Measurements from ENCODE around the gene RTF2.
"Not testable (repeated sequence)": the region's sequence is repeated elsewhere in the genome, so short reads cannot be mapped to it uniquely, and the experiment has no call there.

The RTF2 gene

GRCh38 chr20:56527521-56527920, 59.1 kb downstream of the RTF2 start:
- Mint-ChIP-seq H3K4me3 (no peak overlapping the region), H3K4me1 (ENCODE audit: low read depth) (peaks cover 10% of the 10 kb centered on the region), H3K36me3 (peaks cover 2% of the 10 kb centered on the region), H3K27me3 (no peaks in the 10 kb centered on the region), H3K27ac (no peak overlapping the region), H3K9me3 (ENCODE audit: low read depth) (no peaks in the 10 kb centered on the region)

DNA sequence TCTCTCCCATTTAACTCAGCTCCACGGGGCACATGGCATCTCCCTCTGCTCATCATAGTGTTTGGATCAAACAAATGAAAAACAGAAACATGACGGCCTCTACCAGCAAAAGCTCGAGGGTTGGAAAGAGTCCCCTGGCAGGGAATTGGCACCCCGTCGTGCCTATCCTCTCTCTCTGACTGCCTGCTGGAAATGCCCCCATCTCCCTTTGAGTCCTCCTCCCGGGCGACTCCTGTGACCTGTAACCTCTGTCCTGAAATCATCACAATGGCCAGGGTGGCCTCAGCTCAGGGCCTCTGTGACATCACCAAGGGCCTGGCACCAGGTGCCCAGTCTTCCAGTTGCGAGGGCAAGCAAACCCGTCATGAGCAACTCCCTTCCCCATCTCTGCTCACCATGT, 64.5 kb downstream of the RTF2 start, which contains the start of gene FAM209B:
TSS of gene FAM209B (plus strand) at position 301 of the 400 bp plus-strand sequence. CDS start at position 397, 96 bp downstream.
- not testable (repeated sequence) for H3K9me3 Mint-ChIP-seq (ENCODE audit: low read depth); H3K27ac Mint-ChIP-seq; H3K4me1 Mint-ChIP-seq (ENCODE audit: low read depth); H3K4me3 Mint-ChIP-seq; H3K27me3 Mint-ChIP-seq; H3K36me3 Mint-ChIP-seq

- H3K36me3 Mint-ChIP-seq = peaks cover 3% of the 10 kb centered on the region
- no peaks in the 10 kb centered on the region for H3K27me3 Mint-ChIP-seq
- H3K4me3 Mint-ChIP-seq = no peak overlapping the region
- H3K9me3 Mint-ChIP-seq (ENCODE audit: low read depth) = no peaks in the 10 kb centered on the region
- no peaks in the 10 kb centered on the region for H3K4me1 Mint-ChIP-seq (ENCODE audit: low read depth)
- H3K27ac Mint-ChIP-seq = no peak overlapping the region
Measured at GRCh38 chr20:56537997-56538396, 69.6 kb downstream of the RTF2 start.

- no peak overlapping the region for H3K27ac Mint-ChIP-seq
- no peaks in the 10 kb centered on the region for H3K27me3 Mint-ChIP-seq
- no peaks in the 10 kb centered on the region for H3K9me3 Mint-ChIP-seq (ENCODE audit: low read depth)
- no peak overlapping the region for H3K4me3 Mint-ChIP-seq
- H3K4me1 Mint-ChIP-seq (ENCODE audit: low read depth) = no peaks in the 10 kb centered on the region
- peaks cover 3% of the 10 kb centered on the region for H3K36me3 Mint-ChIP-seq
Measured at GRCh38 chr20:56540415-56540814, 72.0 kb downstream of the RTF2 start.

GRCh38 chr20:56542489-56543030, 74.1 kb downstream of the RTF2 start:
- H3K27ac Mint-ChIP-seq = no peak overlapping the region
- H3K4me3 Mint-ChIP-seq = no peak overlapping the region

DNA sequence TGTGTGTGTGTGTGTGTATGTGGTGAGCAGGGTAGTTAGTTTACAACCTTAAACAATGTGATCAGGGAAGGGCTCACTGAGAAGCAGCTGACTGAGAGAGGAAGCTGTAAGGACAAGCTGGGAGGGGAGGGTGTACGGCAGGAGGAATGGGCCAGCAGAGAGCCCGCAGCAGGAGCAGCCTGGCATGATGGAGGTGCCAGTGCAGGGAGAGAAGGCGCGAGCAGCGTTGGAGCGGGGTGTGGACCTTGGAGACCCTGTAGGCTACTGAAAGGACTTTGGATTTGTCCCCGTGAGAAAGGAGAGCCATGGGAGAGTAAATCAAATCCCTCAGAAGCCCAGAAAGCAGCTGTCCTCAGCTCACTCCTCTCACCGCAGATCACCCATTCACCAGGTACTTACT, 83.1 kb downstream of the RTF2 start:
- H3K4me1 Mint-ChIP-seq (ENCODE audit: low read depth) = peaks cover 5% of the 10 kb centered on the region
- H3K27me3 Mint-ChIP-seq = no peaks in the 10 kb centered on the region

More at GRCh38 chr20:56542489-56543030, 74.1 kb downstream of the RTF2 start:
- no peaks in the 10 kb centered on the region for H3K4me1 Mint-ChIP-seq (ENCODE audit: low read depth)
- no peaks in the 10 kb centered on the region for H3K27me3 Mint-ChIP-seq
- no peaks in the 10 kb centered on the region for H3K9me3 Mint-ChIP-seq (ENCODE audit: low read depth)
- H3K36me3 Mint-ChIP-seq = no peaks in the 10 kb centered on the region

GRCh38 chr20:56552911-56553629, 84.6 kb downstream of the RTF2 start:
- no peak overlapping the region for H3K4me3 Mint-ChIP-seq
- H3K4me1 Mint-ChIP-seq (ENCODE audit: low read depth) = peaks cover 5% of the 10 kb centered on the region
- no peak overlapping the region for H3K27ac Mint-ChIP-seq
- H3K27me3 Mint-ChIP-seq = no peaks in the 10 kb centered on the region
- no peaks in the 10 kb centered on the region for H3K9me3 Mint-ChIP-seq (ENCODE audit: low read depth)
- H3K36me3 Mint-ChIP-seq = no peaks in the 10 kb centered on the region

More for the DNA sequence above, 83.1 kb downstream of the RTF2 start:
- Mint-ChIP-seq H3K36me3 (no peaks in the 10 kb centered on the region), H3K9me3 (ENCODE audit: low read depth) (no peaks in the 10 kb centered on the region), H3K27ac (no peak overlapping the region), H3K4me3 (no peak overlapping the region)

GRCh38 chr20:56554869-56555268, 86.4 kb downstream of the RTF2 start:
- H3K4me1 Mint-ChIP-seq (ENCODE audit: low read depth) = peaks cover 5% of the 10 kb centered on the region
- H3K27ac Mint-ChIP-seq = no peak overlapping the region
- H3K4me3 Mint-ChIP-seq = no peak overlapping the region
- H3K27me3 Mint-ChIP-seq = no peaks in the 10 kb centered on the region
- H3K36me3 Mint-ChIP-seq = no peaks in the 10 kb centered on the region
- no peaks in the 10 kb centered on the region for H3K9me3 Mint-ChIP-seq (ENCODE audit: low read depth)

DNA sequence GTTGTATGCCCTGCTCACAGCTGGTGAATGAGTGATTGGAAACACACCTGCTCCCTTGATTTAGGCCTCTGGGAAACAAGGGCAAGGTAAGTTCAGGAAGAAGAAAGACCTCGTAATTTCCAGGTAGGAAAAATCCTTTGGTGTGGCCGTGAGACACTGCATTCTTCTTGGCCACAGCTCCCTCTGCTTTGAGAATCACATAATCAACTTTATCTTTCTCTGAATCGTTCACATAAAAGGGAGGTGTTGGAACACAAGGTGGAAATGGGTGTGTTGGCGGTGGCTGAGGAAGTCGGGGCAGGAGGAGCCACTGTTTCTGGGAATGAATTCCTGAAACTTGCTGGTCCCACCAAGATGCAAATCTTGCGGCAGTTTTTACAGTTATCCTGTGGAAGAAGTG, 90.5 kb downstream of the RTF2 start:
- H3K27ac Mint-ChIP-seq = no peak overlapping the region
- no peaks in the 10 kb centered on the region for H3K36me3 Mint-ChIP-seq
- peaks cover 5% of the 10 kb centered on the region for H3K4me1 Mint-ChIP-seq (ENCODE audit: low read depth)
- H3K9me3 Mint-ChIP-seq (ENCODE audit: low read depth) = no peaks in the 10 kb centered on the region
- no peaks in the 10 kb centered on the region for H3K27me3 Mint-ChIP-seq
- no peak overlapping the region for H3K4me3 Mint-ChIP-seq

DNA sequence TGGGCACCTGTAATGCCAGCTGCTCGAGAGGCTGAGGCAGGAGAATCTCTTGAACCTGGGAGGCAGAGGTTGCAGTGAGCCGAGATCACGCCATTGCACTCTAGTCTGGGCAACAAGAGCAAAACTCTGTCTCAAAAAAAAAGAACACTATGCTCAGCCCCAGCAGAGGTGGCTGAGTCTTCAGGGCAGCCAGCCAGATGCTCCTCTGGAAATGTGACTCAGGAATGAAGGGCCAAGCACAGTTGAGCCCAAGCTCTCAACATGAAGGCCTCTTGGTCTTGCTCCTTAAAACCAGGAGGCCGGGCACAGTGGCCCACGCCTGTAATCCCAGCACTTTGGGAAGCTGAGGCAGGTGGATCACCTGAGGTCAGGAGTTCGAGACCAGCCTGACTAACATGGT, 96.1 kb downstream of the RTF2 start:
- not testable (repeated sequence) for H3K27ac Mint-ChIP-seq; H3K9me3 Mint-ChIP-seq (ENCODE audit: low read depth); H3K4me1 Mint-ChIP-seq (ENCODE audit: low read depth); H3K27me3 Mint-ChIP-seq; H3K4me3 Mint-ChIP-seq; H3K36me3 Mint-ChIP-seq

DNA sequence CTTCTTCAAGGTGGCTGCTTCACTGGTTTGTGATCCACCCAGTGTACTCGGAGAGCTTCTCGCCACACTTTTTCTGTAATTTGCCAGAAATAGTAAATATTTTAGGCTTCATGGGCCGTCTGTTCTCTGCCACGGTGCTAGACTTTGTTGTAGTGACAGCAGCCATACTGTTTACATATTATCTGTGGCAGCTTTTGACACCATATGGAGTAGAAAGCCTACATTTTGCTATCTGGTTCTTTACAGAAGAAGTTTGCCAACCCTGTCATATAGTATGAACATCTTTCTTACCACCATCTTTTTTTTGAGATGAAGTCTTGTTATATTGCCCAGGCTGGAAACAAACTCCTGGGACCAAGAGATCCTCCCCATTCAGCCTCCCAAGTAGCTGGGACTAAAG, 97.1 kb downstream of the RTF2 start:
- Mint-ChIP-seq H3K36me3 (no peaks in the 10 kb centered on the region), H3K4me1 (ENCODE audit: low read depth) (no peaks in the 10 kb centered on the region), H3K9me3 (ENCODE audit: low read depth) (no peaks in the 10 kb centered on the region), H3K27ac (no peak overlapping the region), H3K4me3 (no peak overlapping the region), H3K27me3 (peaks cover 5% of the 10 kb centered on the region)

DNA sequence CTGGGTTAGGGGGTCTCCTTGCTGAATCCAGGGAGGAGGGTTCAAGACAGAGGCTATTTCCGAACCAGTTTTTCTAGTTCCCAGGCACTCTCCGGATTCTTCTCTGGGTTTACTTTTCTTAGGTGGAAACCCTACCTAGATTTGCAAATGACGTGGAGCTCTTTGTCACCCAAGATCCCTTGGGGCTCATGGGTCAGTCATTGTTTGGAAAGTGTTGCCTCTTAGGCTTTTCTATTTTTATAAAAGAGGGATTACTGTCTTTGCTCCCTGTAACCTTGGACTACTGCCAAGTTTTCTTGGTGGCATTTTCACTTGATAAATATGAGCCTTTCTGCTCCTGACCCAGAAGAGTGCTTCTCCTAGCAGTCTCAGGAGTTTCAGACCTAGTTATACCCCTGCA, 98.2 kb downstream of the RTF2 start:
- no peak overlapping the region for H3K4me3 Mint-ChIP-seq
- peaks cover 7% of the 10 kb centered on the region for H3K27me3 Mint-ChIP-seq
- no peaks in the 10 kb centered on the region for H3K9me3 Mint-ChIP-seq (ENCODE audit: low read depth)
- no peak overlapping the region for H3K27ac Mint-ChIP-seq
- no peaks in the 10 kb centered on the region for H3K36me3 Mint-ChIP-seq
- H3K4me1 Mint-ChIP-seq (ENCODE audit: low read depth) = no peaks in the 10 kb centered on the region

Data from activated naive CD8-positive, alpha-beta T cell (primary cell).